ENCODE results near the gene LRRC53.

The LRRC53 gene, protein sequence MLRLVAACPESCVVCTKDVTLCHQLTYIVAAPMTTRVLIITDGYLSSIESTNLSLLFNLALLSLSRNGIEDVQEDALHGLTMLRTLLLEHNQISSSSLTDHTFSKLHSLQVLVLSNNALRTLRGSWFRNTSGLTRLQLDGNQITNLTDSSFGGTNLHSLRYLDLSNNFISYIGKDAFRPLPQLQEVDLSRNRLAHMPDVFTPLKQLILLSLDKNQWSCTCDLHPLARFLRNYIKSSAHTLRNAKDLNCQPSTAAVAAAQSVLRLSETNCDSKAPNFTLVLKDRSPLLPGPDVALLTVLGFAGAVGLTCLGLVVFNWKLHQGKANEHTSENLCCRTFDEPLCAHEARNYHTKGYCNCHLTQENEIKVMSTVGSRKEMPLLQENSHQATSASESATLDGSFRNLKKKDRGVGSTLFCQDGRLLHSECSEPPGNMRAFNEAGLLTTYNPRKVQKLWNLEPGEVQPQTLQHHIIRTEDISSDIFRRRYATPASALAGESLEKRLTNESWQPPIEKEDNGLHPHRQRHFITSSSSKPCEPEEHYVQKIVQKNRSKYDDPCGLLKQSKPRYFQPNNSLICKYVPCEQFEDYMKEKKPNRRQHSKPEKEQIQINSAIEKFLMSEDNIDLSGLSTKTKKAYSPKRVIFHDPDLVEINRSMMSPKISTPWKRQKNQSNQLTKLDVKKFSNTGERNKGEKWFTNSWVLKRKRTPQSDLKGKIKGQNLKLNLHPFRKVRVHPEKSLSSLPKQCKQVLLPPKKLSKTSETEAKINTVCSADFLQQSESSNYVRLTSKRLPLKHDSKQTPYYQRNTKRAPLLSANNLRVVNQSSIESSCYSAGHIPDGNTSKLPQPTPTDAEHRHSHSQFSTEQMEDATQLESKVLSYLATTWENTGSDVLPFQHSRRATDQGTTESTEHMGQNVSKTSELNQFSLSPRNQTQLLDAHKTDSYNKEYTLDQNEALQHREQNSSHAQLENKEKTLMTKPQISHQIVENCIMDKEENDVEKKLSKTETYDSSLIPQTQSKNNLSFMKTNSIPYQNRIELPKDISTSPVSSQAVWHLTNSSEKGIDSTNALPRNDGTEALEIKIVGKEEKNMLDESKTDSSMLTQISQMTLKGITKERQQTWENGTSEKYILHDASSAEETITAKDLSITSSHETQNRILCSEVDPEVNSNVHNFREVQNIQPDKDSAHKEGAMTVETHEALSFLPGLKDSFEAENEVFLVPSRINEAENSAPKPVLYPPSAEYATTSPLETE

GRCh38 chr1:74512170-74512915 lies at the start of gene LRRC53:
TSS of gene LRRC53 (minus strand) at chr1:74512611. CDS start at chr1:74483349, 29,262 bp downstream.
- Histone ChIP-seq H3K4me1 (ENCODE audit: control insufficient read depth, low read length) (no peaks in the 10 kb centered on the region), H3K27ac (ENCODE audit: low read depth, low read length) (no peak within 1 kb of the TSS), H4K20me1 (ENCODE audit: control insufficient read depth, insufficient read depth, low read depth, low read length) (no peaks in the 10 kb centered on the region), H3K4me2 (ENCODE audit: low read length) (no peak within 1 kb of the TSS), H3K9me3 (ENCODE audit: control insufficient read depth, insufficient read depth, low read length) (no peaks in the 10 kb centered on the region), H3K4me3 (ENCODE audit: low read length) (no peak within 1 kb of the TSS), H3K9me2 (replicated peaks; ENCODE audit: control insufficient read depth, low read length) (no peaks in the 10 kb centered on the region), H3F3A (ENCODE audit: control insufficient read depth, insufficient read depth) (no peaks in the 10 kb centered on the region), H3K79me2 (ENCODE audit: control insufficient read depth, low read length) (no peaks in the 10 kb centered on the region), H3K36me3 (ENCODE audit: control insufficient read depth, low read length) (no peaks in the 10 kb centered on the region), H3K27me3 (ENCODE audit: control insufficient read depth, low read length) (no peaks in the 10 kb centered on the region)
- TF ChIP-seq, protein P1, sequence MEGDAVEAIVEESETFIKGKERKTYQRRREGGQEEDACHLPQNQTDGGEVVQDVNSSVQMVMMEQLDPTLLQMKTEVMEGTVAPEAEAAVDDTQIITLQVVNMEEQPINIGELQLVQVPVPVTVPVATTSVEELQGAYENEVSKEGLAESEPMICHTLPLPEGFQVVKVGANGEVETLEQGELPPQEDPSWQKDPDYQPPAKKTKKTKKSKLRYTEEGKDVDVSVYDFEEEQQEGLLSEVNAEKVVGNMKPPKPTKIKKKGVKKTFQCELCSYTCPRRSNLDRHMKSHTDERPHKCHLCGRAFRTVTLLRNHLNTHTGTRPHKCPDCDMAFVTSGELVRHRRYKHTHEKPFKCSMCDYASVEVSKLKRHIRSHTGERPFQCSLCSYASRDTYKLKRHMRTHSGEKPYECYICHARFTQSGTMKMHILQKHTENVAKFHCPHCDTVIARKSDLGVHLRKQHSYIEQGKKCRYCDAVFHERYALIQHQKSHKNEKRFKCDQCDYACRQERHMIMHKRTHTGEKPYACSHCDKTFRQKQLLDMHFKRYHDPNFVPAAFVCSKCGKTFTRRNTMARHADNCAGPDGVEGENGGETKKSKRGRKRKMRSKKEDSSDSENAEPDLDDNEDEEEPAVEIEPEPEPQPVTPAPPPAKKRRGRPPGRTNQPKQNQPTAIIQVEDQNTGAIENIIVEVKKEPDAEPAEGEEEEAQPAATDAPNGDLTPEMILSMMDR (IDR thresholded peaks at IDR 0.05; ENCODE audit: low read depth, low read length, poor library complexity, severe bottlenecking), result no peak
- no peak for TF ChIP-seq EZH2phosphoT487 (IDR thresholded peaks at IDR 0.05; ENCODE audit: borderline replicate concordance, low read length)

- Histone ChIP-seq H3K4me3 (ENCODE audit: low read length) (no peak overlapping the region), H4K20me1 (ENCODE audit: control insufficient read depth, insufficient read depth, low read depth, low read length) (no peaks in the 10 kb centered on the region), H3K36me3 (ENCODE audit: control insufficient read depth, low read length) (no peaks in the 10 kb centered on the region), H3K9me2 (replicated peaks; ENCODE audit: control insufficient read depth, low read length) (no peaks in the 10 kb centered on the region), H3K4me1 (ENCODE audit: control insufficient read depth, low read length) (no peaks in the 10 kb centered on the region), H3K27ac (ENCODE audit: low read depth, low read length) (no peak overlapping the region), H3K4me2 (ENCODE audit: low read length) (no peak overlapping the region), H3K79me2 (ENCODE audit: control insufficient read depth, low read length) (no peaks in the 10 kb centered on the region), H3K27me3 (ENCODE audit: control insufficient read depth, low read length) (no peaks in the 10 kb centered on the region), H3F3A (ENCODE audit: control insufficient read depth, insufficient read depth) (no peaks in the 10 kb centered on the region), H3K9me3 (ENCODE audit: control insufficient read depth, insufficient read depth, low read length) (no peaks in the 10 kb centered on the region)
- TF ChIP-seq, protein P1 (IDR thresholded peaks at IDR 0.05; ENCODE audit: low read depth, low read length, poor library complexity, severe bottlenecking), result no peak
- TF ChIP-seq EZH2phosphoT487 (IDR thresholded peaks at IDR 0.05; ENCODE audit: borderline replicate concordance, low read length), result no peak
These were observed 37.5 kb upstream of the LRRC53 start for GRCh38 chr1:74549932-74550331.

DNA sequence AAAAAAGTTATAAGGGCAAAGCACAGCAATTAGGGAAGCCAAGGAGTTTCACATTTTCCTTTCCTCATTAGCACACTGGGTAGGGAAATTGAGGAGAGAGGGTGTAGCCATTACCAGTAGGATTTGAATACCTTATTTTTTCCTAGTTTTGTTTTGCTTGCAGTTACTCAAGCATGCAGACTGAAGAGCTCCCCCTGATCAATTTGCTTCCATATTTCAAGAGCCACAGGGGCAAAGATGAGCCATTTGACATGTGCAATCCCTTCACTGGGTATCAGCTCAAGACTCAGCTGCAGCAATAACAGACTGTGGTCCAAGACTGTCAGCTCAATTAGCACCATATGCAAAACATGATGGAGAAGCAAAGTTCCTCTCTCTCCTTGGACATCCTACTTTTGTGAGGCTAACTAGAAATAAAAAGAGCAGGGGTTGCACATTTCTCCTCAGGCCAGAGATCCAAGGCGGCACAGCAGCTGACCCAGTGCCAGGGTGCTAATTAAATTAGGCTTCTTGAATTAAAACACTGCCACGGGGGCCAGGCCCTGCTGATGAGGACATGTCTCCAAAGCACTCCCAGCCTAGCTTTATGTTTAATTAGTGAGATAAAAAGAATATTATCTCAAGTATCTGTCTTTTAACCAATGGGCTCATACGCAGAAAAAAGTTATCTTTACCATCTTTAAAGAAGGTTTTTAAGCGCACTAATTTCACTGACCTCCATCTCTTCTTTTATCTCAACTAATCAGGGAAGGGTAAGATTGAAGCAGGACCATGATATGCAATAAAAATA lies 36.7 kb upstream of the LRRC53 start:
- Histone ChIP-seq H3K27ac (ENCODE audit: low read depth, low read length) (no peak overlapping the region), H3K4me3 (ENCODE audit: low read length) (no peak overlapping the region)
- TF ChIP-seq, protein P1 (IDR thresholded peaks at IDR 0.05; ENCODE audit: low read depth, low read length, poor library complexity, severe bottlenecking), result no peak
- TF ChIP-seq EZH2phosphoT487 (IDR thresholded peaks at IDR 0.05; ENCODE audit: borderline replicate concordance, low read length), result no peak

More for the DNA sequence above, 36.7 kb upstream of the LRRC53 start:
- H3K9me3 ChIP-seq (ENCODE audit: control insufficient read depth, insufficient read depth, low read length), result no peaks in the 10 kb centered on the region
- H3K4me2 ChIP-seq (ENCODE audit: low read length), result no peak overlapping the region
- no peaks in the 10 kb centered on the region for H4K20me1 ChIP-seq (ENCODE audit: control insufficient read depth, insufficient read depth, low read depth, low read length)
- H3F3A ChIP-seq (ENCODE audit: control insufficient read depth, insufficient read depth), result no peaks in the 10 kb centered on the region
- no peaks in the 10 kb centered on the region for H3K36me3 ChIP-seq (ENCODE audit: control insufficient read depth, low read length)
- no peaks in the 10 kb centered on the region for H3K79me2 ChIP-seq (ENCODE audit: control insufficient read depth, low read length)
- no peaks in the 10 kb centered on the region for H3K9me2 ChIP-seq (replicated peaks; ENCODE audit: control insufficient read depth, low read length)
- H3K4me1 ChIP-seq (ENCODE audit: control insufficient read depth, low read length), result no peaks in the 10 kb centered on the region
- H3K27me3 ChIP-seq (ENCODE audit: control insufficient read depth, low read length), result no peaks in the 10 kb centered on the region
